Measurements from ENCODE around the gene C9orf85. TPM values are rescaled to one million over a fixed set of nuclear protein-coding genes. Genes with fewer than 3 reads are reported as not detected.

C9orf85 gene
- total and polyA plus RNA-seq, 2 donors (not counting 1 experiment from before 2014, with no cell fraction given), result 4.3 to 9.6 TPM

DNA sequence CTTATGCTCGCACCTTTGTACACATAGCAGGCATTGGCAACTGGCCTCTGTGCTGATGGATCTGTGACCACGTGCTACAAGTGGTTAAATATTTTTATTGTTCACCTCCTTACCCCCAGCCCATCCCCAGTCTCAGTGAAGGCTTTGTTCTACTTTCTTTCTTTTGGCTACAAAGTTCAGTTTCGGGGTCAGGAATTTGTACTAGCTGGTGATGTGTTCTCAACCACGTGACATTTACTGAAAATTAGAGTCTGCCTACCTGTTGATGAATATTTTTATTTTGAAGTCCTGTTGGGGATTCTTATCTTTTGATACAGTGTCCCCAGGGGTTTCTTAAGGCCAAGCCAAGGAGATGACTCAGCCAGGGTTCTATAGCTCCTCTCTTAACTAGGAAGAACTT is 101.2 kb downstream of the C9orf85 start:
- Histone ChIP-seq H3K4me3 (ENCODE audit: control extremely low read depth in 1 of 5, extremely low read depth in 1 of 5, insufficient read depth in 1 of 5, low read depth in 2 of 5, low read length in 4 of 5) (no peak overlapping the region), H3K27me3 (replicated peaks in 1 of 4; ENCODE audit: control extremely low read depth in 1 of 4, control insufficient read depth in 3 of 4, insufficient read depth in 4 of 4, low read length in 3 of 4) (no peaks in the 10 kb centered on the region), H3K27ac (ENCODE audit: low read length in 2 of 2) (no peak overlapping the region), H3K36me3 (replicated peaks in 1 of 2; ENCODE audit: control extremely low read depth in 1 of 2, control insufficient read depth in 1 of 2, extremely low read depth in 1 of 2, insufficient read depth in 2 of 2, low read length in 1 of 2) (no peaks in the 10 kb centered on the region), H3K4me1 (ENCODE audit: control insufficient read depth in 2 of 2, insufficient read depth in 2 of 2, low read length in 2 of 2) (no peaks in the 10 kb centered on the region), H3K9ac (ENCODE audit: low read length) (no peak overlapping the region), H3K79me2 (ENCODE audit: control insufficient read depth, insufficient read depth, low read length) (no peaks in the 10 kb centered on the region), H4K20me1 (ENCODE audit: control insufficient read depth, insufficient read depth, low read length, poor library complexity, severe bottlenecking) (no peaks in the 10 kb centered on the region), H3K4me2 (replicated peaks; ENCODE audit: low read depth, low read length, poor library complexity, severe bottlenecking) (no peak overlapping the region), H3K9me3 (ENCODE audit: control extremely low read depth in 1 of 3, control insufficient read depth in 2 of 3, insufficient read depth in 1 of 3, low read length in 2 of 3) (no peaks in the 10 kb centered on the region), H2AFZ (ENCODE audit: insufficient read depth, low read depth, low read length, poor library complexity, severe bottlenecking) (no peak overlapping the region)
- Mint-ChIP-seq H3K27me3 (no peaks in the 10 kb centered on the region), H3K4me1 (no peaks in the 10 kb centered on the region), H3K4me3 (no peak overlapping the region), H3K9me3 (ENCODE audit: insufficient read depth) (no peaks in the 10 kb centered on the region), H3K27ac (no peak overlapping the region)
- intact Hi-C loops (cut with micrococcal nuclease), result no loop called here
- WGBS (ENCODE audit: insufficient coverage), result 100% methylated on average over 1 of the region's 4 CpGs
- DNase-seq (no peak), ATAC-seq (ENCODE audit: low read depth) (no peak)
- TF ChIP-seq, protein P1, sequence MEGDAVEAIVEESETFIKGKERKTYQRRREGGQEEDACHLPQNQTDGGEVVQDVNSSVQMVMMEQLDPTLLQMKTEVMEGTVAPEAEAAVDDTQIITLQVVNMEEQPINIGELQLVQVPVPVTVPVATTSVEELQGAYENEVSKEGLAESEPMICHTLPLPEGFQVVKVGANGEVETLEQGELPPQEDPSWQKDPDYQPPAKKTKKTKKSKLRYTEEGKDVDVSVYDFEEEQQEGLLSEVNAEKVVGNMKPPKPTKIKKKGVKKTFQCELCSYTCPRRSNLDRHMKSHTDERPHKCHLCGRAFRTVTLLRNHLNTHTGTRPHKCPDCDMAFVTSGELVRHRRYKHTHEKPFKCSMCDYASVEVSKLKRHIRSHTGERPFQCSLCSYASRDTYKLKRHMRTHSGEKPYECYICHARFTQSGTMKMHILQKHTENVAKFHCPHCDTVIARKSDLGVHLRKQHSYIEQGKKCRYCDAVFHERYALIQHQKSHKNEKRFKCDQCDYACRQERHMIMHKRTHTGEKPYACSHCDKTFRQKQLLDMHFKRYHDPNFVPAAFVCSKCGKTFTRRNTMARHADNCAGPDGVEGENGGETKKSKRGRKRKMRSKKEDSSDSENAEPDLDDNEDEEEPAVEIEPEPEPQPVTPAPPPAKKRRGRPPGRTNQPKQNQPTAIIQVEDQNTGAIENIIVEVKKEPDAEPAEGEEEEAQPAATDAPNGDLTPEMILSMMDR (IDR thresholded peaks at IDR 0.05), result no peak
- no peak for TF ChIP-seq EZH2 (IDR thresholded peaks at IDR 0.05; ENCODE audit: borderline replicate concordance, insufficient read depth, low read depth, low read length, poor library complexity, severe bottlenecking)
- ChIA-PET POLR2A (no interaction called here), CTCF (interaction anchor here (1.0 to 5.4 kb wide), 2 partner anchors 12 to 26 kb away, joined by 5 to 35 read pairs; no protein-coding TSS in a partner anchor)

DNA sequence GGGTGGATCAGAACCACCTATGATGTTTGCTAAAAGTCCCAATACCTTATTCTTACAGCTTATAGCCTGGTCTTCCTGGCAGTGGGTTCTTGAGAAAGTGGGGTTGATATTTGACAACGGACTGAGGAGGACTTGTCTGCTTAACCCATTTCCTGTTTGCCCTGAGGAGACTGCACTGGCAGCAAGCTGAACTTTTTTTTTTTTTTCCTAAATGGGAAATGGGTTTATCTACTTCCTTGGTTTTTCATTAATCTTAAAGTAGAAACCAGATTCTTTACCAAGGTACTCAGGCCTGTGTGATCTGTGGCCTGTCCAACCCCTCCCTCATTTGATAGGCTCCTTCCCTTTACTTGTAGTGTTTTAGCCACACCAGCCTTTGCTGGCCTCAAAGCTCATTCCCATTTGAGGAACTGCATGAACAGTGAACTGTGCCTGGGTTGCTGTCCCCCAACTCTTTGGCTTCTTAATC is 101.9 kb downstream of the C9orf85 start:
- intact Hi-C loops (cut with micrococcal nuclease), result no loop called here
- ChIA-PET POLR2A (no interaction called here), CTCF (interaction anchor here (1.0 to 5.4 kb wide), 3 partner anchors 11 to 26 kb away, joined by 5 to 35 read pairs (median 6); no protein-coding TSS in a partner anchor)
- H3K79me2 ChIP-seq (ENCODE audit: control insufficient read depth, insufficient read depth, low read length), result no peaks in the 10 kb centered on the region
- H3K4me2 ChIP-seq (replicated peaks; ENCODE audit: low read depth, low read length, poor library complexity, severe bottlenecking), result no peak overlapping the region
- H3K27me3 Mint-ChIP-seq, result peaks cover 4% of the 10 kb centered on the region
- H3K36me3 ChIP-seq (replicated peaks in 1 of 2; ENCODE audit: control extremely low read depth in 1 of 2, control insufficient read depth in 1 of 2, extremely low read depth in 1 of 2, insufficient read depth in 2 of 2, low read length in 1 of 2), result no peaks in the 10 kb centered on the region
- H4K20me1 ChIP-seq (ENCODE audit: control insufficient read depth, insufficient read depth, low read length, poor library complexity, severe bottlenecking), result no peaks in the 10 kb centered on the region
- WGBS (ENCODE audit: insufficient coverage), result no CpG with 5 or more reads among the region's 1 CpG
- TF ChIP-seq, protein P1 (IDR thresholded peaks at IDR 0.05), result no peak
- TF ChIP-seq EZH2 (IDR thresholded peaks at IDR 0.05; ENCODE audit: borderline replicate concordance, insufficient read depth, low read depth, low read length, poor library complexity, severe bottlenecking), result no peak
- H3K4me3 Mint-ChIP-seq, result no peak overlapping the region
- ATAC-seq (ENCODE audit: low read depth), result no peak
- H2AFZ ChIP-seq (ENCODE audit: insufficient read depth, low read depth, low read length, poor library complexity, severe bottlenecking), result peak overlapping the region; percentile 7
- H3K27ac ChIP-seq (ENCODE audit: low read length in 2 of 2), result no peak overlapping the region
- H3K9ac ChIP-seq (ENCODE audit: low read length), result no peak overlapping the region
- no peaks in the 10 kb centered on the region for H3K27me3 ChIP-seq (replicated peaks in 1 of 4; ENCODE audit: control extremely low read depth in 1 of 4, control insufficient read depth in 3 of 4, insufficient read depth in 4 of 4, low read length in 3 of 4)
- no peaks in the 10 kb centered on the region for H3K9me3 ChIP-seq (ENCODE audit: control extremely low read depth in 1 of 3, control insufficient read depth in 2 of 3, insufficient read depth in 1 of 3, low read length in 2 of 3)
- H3K27ac Mint-ChIP-seq, result no peak overlapping the region
- no peaks in the 10 kb centered on the region for H3K4me1 ChIP-seq (ENCODE audit: control insufficient read depth in 2 of 2, insufficient read depth in 2 of 2, low read length in 2 of 2)
- H3K9me3 Mint-ChIP-seq (ENCODE audit: insufficient read depth), result no peaks in the 10 kb centered on the region
- H3K4me3 ChIP-seq (ENCODE audit: control extremely low read depth in 1 of 5, extremely low read depth in 1 of 5, insufficient read depth in 1 of 5, low read depth in 2 of 5, low read length in 4 of 5), result no peak overlapping the region
- DNase-seq, result no peak
- H3K4me1 Mint-ChIP-seq, result no peaks in the 10 kb centered on the region
